GM19395 (cell line): ENCODE data around the gene SLC43A2.
"Not testable (repeated sequence)": the region's sequence is repeated elsewhere in the genome, so short reads cannot be mapped to it uniquely, and the experiment has no call there.

Experiments
- ATAC-seq: cut with Tn5 transposase; IDR thresholded peaks from one replicate; pipeline ENCODE4 v1.9.1; 2021; ENCODE audit warnings: mild to moderate bottlenecking, moderate library complexity; ENCODE audit not compliant: unreplicated experiment

The SLC43A2 gene

GRCh38 chr17:1627982-1628855 is at the start of gene SLC43A2:
TSS of gene SLC43A2 (minus strand) at chr17:1628834. CDS start at chr17:1627874, 960 bp downstream.
- ATAC-seq = peak; percentile 52

GRCh38 chr17:1676401-1676800 is 47.8 kb upstream of the SLC43A2 start:
- no peak for ATAC-seq

GRCh38 chr17:1673041-1673785 is 44.6 kb upstream of the SLC43A2 start:
- ATAC-seq = no peak

- ATAC-seq = not testable (repeated sequence)
Measured at GRCh38 chr17:1663934-1664333, 35.3 kb upstream of the SLC43A2 start.

GRCh38 chr17:1661045-1661444 is 32.4 kb upstream of the SLC43A2 start:
- no peak for ATAC-seq

- no peak for ATAC-seq
Measured at GRCh38 chr17:1658100-1658499, 29.5 kb upstream of the SLC43A2 start.

GRCh38 chr17:1653735-1654134 is 25.1 kb upstream of the SLC43A2 start:
- no peak for ATAC-seq

GRCh38 chr17:1652794-1653193 is 24.2 kb upstream of the SLC43A2 start:
- ATAC-seq = not testable (repeated sequence)

- ATAC-seq = no peak
Measured at GRCh38 chr17:1651559-1651844, 22.9 kb upstream of the SLC43A2 start.

- no peak for ATAC-seq
Measured at GRCh38 chr17:1650731-1651558, 22.3 kb upstream of the SLC43A2 start.

GRCh38 chr17:1649844-1650501 is 21.3 kb upstream of the SLC43A2 start, which contains the start of gene RILP:
TSS of gene RILP (minus strand) at chr17:1649866. CDS start at chr17:1649804, 62 bp downstream.
- no peak for ATAC-seq

GRCh38 chr17:1648963-1649843 is 20.6 kb upstream of the SLC43A2 start:
- peak; percentile 46 for ATAC-seq

GRCh38 chr17:1648173-1648962 is 19.7 kb upstream of the SLC43A2 start:
- ATAC-seq = peak; percentile 47

- ATAC-seq = no peak
Measured at GRCh38 chr17:1647802-1648171, 19.2 kb upstream of the SLC43A2 start.

- no peak for ATAC-seq
Measured at GRCh38 chr17:1646199-1646875, 17.7 kb upstream of the SLC43A2 start.

GRCh38 chr17:1645207-1646171 is 16.9 kb upstream of the SLC43A2 start, which contains the start of gene SCARF1:
TSS of gene SCARF1 (minus strand) at chr17:1645732. CDS start at chr17:1645697, 35 bp downstream.
- no peak for ATAC-seq
